BLaER1 treated with 17β-estradiol and CSF1 and Interleukin-3, amounts not matched to agents 10 nM and 100 nM (cell line): ENCODE measurements around the gene COL5A3.
"Not testable (repeated sequence)": the region's sequence is repeated elsewhere in the genome, so short reads cannot be mapped to it uniquely, and the experiment has no call there.

Experiments used
- H3K27ac ChIP-seq, 11 experiments: shearing (Covaris generic); formaldehyde crosslinking; 2 replicates each; pipeline ENCODE4 v1.8.1; 2022
- H3K27me3 ChIP-seq, 11 experiments: shearing (Covaris generic); formaldehyde crosslinking; 2 replicates each; pipeline ENCODE4 v1.8.1; 2022
- H3K36me3 ChIP-seq, 11 experiments: shearing (Covaris generic); formaldehyde crosslinking; 2 replicates each; pipeline ENCODE4 v1.8.1; 2022
- H3K4me1 ChIP-seq, 10 experiments: shearing (Covaris generic); formaldehyde crosslinking; 2 replicates each; pipeline ENCODE4 v1.8.1; 2022
- H3K4me2 ChIP-seq, 11 experiments: shearing (Covaris generic); formaldehyde crosslinking; 2 replicates each; pipeline ENCODE4 v1.8.1; 2022
- H3K4me3 ChIP-seq, 10 experiments: shearing (Covaris generic); formaldehyde crosslinking; 2 replicates each; pipeline ENCODE4 v1.8.1; 2022
- H3K9ac ChIP-seq, 11 experiments: shearing (Covaris generic); formaldehyde crosslinking; 2 replicates each; pipeline ENCODE4 v1.8.1; 2022
- H3K9me3 ChIP-seq, 11 experiments: shearing (Covaris generic); formaldehyde crosslinking; replicated peaks in 1 of 11; 2 replicates each; pipeline ENCODE4 v1.8.1; 2022
- H4K20me1 ChIP-seq, 11 experiments: shearing (Covaris generic); formaldehyde crosslinking; 2 replicates each; pipeline ENCODE4 v1.8.1; 2022
- Cebpa-rat ChIP-seq, 11 experiments: shearing (Covaris generic); IDR thresholded peaks; 2 replicates each; pipeline ENCODE4 v1.8.1; 2022

Gene COL5A3

GRCh38 chr19:10033614-10034013 lies 23.3 kb upstream of the COL5A3 start:
- Histone ChIP-seq H4K20me1 (peaks cover 0 to 5% (median 0%) of the 10 kb centered on the region in 11 experiments; a peak in 1 of 22 replicates), H3K9ac (no peak overlapping the region), H3K36me3 (no peaks in the 10 kb centered on the region), H3K27ac (no peak overlapping the region), H3K4me1 (no peaks in the 10 kb centered on the region), H3K4me2 (no peak overlapping the region), H3K27me3 (peaks cover 0 to 13% (median 0%) of the 10 kb centered on the region in 11 experiments; a peak in 4 of 22 replicates), H3K4me3 (no peak overlapping the region), H3K9me3 (no peaks in the 10 kb centered on the region)
- TF ChIP-seq Cebpa-rat (IDR thresholded peaks at IDR 0.05): no peak

GRCh38 chr19:10027158-10027997 lies 17.1 kb upstream of the COL5A3 start:
- Histone ChIP-seq H3K27ac (no peak overlapping the region), H3K36me3 (no peaks in the 10 kb centered on the region), H3K4me3 (peak overlapping the region in 6 of 10 experiments; percentile 32 to 49 (median 37); a peak in 9 of 20 replicates), H3K9ac (peak overlapping the region in 1 of 11 experiments; percentile 9; a peak in 1 of 22 replicates), H3K27me3 (peaks cover 0 to 2% (median 0%) of the 10 kb centered on the region in 11 experiments; a peak in 1 of 22 replicates), H4K20me1 (peaks cover 0 to 5% (median 0%) of the 10 kb centered on the region in 11 experiments; a peak in 1 of 22 replicates), H3K4me1 (peaks cover 0 to 11% (median 7%) of the 10 kb centered on the region in 10 experiments; a peak in 14 of 20 replicates), H3K4me2 (peak overlapping the region; percentile 66 to 92 (median 79)), H3K9me3 (no peaks in the 10 kb centered on the region)
- no peak for TF ChIP-seq Cebpa-rat (IDR thresholded peaks at IDR 0.05)

GRCh38 chr19:10026744-10027143 lies 16.4 kb upstream of the COL5A3 start:
- Histone ChIP-seq H4K20me1 (peaks cover 0 to 5% (median 0%) of the 10 kb centered on the region in 11 experiments; a peak in 1 of 22 replicates), H3K9me3 (no peaks in the 10 kb centered on the region), H3K27ac (no peak overlapping the region), H3K36me3 (no peaks in the 10 kb centered on the region), H3K4me3 (no peak overlapping the region), H3K4me1 (peaks cover 0 to 11% (median 7%) of the 10 kb centered on the region in 10 experiments; a peak in 14 of 20 replicates), H3K9ac (no peak overlapping the region), H3K27me3 (no peaks in the 10 kb centered on the region), H3K4me2 (peak overlapping the region in 6 of 11 experiments; percentile 66 to 91 (median 76); a peak in 7 of 22 replicates)
- TF ChIP-seq Cebpa-rat (IDR thresholded peaks at IDR 0.05): no peak

- H3K4me3 ChIP-seq, H3K4me2 ChIP-seq, H3K27ac ChIP-seq, H4K20me1 ChIP-seq, H3K27me3 ChIP-seq, H3K36me3 ChIP-seq, H3K9me3 ChIP-seq, H3K9ac ChIP-seq: not testable (repeated sequence)
- peaks cover 0 to 11% (median 8%) of the 10 kb centered on the region in 10 experiments; a peak in 14 of 20 replicates for H3K4me1 ChIP-seq
These were observed 12.8 kb upstream of the COL5A3 start for GRCh38 chr19:10023096-10023495.

GRCh38 chr19:10021863-10022262 lies 11.6 kb upstream of the COL5A3 start:
- TF ChIP-seq Cebpa-rat (IDR thresholded peaks at IDR 0.05): no peak
- no peak overlapping the region for H3K4me3 ChIP-seq
- H4K20me1 ChIP-seq: no peaks in the 10 kb centered on the region
- H3K9ac ChIP-seq: no peak overlapping the region
- H3K4me2 ChIP-seq: no peak overlapping the region
- H3K36me3 ChIP-seq: no peaks in the 10 kb centered on the region
- H3K9me3 ChIP-seq: no peaks in the 10 kb centered on the region
- H3K27me3 ChIP-seq: no peaks in the 10 kb centered on the region
- no peak overlapping the region for H3K27ac ChIP-seq
- peaks cover 0 to 5% (median under 1%) of the 10 kb centered on the region in 10 experiments; a peak in 7 of 20 replicates for H3K4me1 ChIP-seq

- no peak overlapping the region for H3K4me3 ChIP-seq
- H3K4me2 ChIP-seq: no peak overlapping the region
- H3K36me3 ChIP-seq: no peaks in the 10 kb centered on the region
- H3K4me1 ChIP-seq: peaks cover 0 to 5% (median 0%) of the 10 kb centered on the region in 10 experiments; a peak in 2 of 20 replicates
- no peaks in the 10 kb centered on the region for H3K27me3 ChIP-seq
- H4K20me1 ChIP-seq: no peaks in the 10 kb centered on the region
- H3K9me3 ChIP-seq: no peaks in the 10 kb centered on the region
- no peak for TF ChIP-seq Cebpa-rat (IDR thresholded peaks at IDR 0.05)
- no peak overlapping the region for H3K9ac ChIP-seq
- H3K27ac ChIP-seq: no peak overlapping the region
These were observed 11.1 kb upstream of the COL5A3 start for GRCh38 chr19:10021446-10021845.

GRCh38 chr19:10020851-10021250 lies 10.5 kb upstream of the COL5A3 start:
- H3K4me2 ChIP-seq: no peak overlapping the region
- no peak for TF ChIP-seq Cebpa-rat (IDR thresholded peaks at IDR 0.05)
- H3K36me3 ChIP-seq: no peaks in the 10 kb centered on the region
- no peak overlapping the region for H3K4me3 ChIP-seq
- H4K20me1 ChIP-seq: no peaks in the 10 kb centered on the region
- no peaks in the 10 kb centered on the region for H3K9me3 ChIP-seq
- H3K4me1 ChIP-seq: peaks cover 0 to 5% (median 0%) of the 10 kb centered on the region in 10 experiments; a peak in 2 of 20 replicates
- no peak overlapping the region for H3K9ac ChIP-seq
- no peaks in the 10 kb centered on the region for H3K27me3 ChIP-seq
- no peak overlapping the region for H3K27ac ChIP-seq

- Histone ChIP-seq H3K9ac (no peak overlapping the region), H3K4me3 (no peak overlapping the region), H3K36me3 (no peaks in the 10 kb centered on the region), H4K20me1 (no peaks in the 10 kb centered on the region), H3K9me3 (no peaks in the 10 kb centered on the region), H3K4me2 (no peak overlapping the region), H3K4me1 (peaks cover 0 to 5% (median 0%) of the 10 kb centered on the region in 10 experiments; a peak in 2 of 20 replicates), H3K27ac (no peak overlapping the region), H3K27me3 (no peaks in the 10 kb centered on the region)
- TF ChIP-seq Cebpa-rat (IDR thresholded peaks at IDR 0.05): no peak
These were observed 8.9 kb upstream of the COL5A3 start for GRCh38 chr19:10019246-10019645.

GRCh38 chr19:10018786-10019185 lies 8.5 kb upstream of the COL5A3 start:
- no peak overlapping the region for H3K4me3 ChIP-seq
- no peaks in the 10 kb centered on the region for H3K36me3 ChIP-seq
- TF ChIP-seq Cebpa-rat (IDR thresholded peaks at IDR 0.05): no peak
- 0 out of 22 replicates have a peak, but pooled peaks cover 0 to 2% (median 0%) of the 10 kb centered on the region in 11 experiments for H4K20me1 ChIP-seq
- H3K27ac ChIP-seq: no peak overlapping the region
- no peak overlapping the region for H3K4me2 ChIP-seq
- H3K9me3 ChIP-seq: no peaks in the 10 kb centered on the region
- H3K4me1 ChIP-seq: peaks cover 0 to 5% (median 0%) of the 10 kb centered on the region in 10 experiments; a peak in 2 of 20 replicates
- H3K27me3 ChIP-seq: no peaks in the 10 kb centered on the region
- H3K9ac ChIP-seq: no peak overlapping the region
